AG09309 (cell line): Measurements from ENCODE around the gene VWC2.

Experiments
- DNase-seq: peaks from one replicate; pipeline ENCODE4 v3.0.0-alpha.2; 2010; ENCODE audit warnings: low read depth
- H3K4me3 ChIP-seq: 2 replicates; pipeline ENCODE4 v1.5.1; 2011; ENCODE audit warnings: mild to moderate bottlenecking, low read depth, low read length, moderate library complexity; ENCODE audit not compliant: control insufficient read depth
- TF ChIP-seq, protein P1 (sequence below): IDR thresholded peaks from 2 replicates; pipeline ENCODE4 v1.5.1; 2011; ENCODE audit warnings: mild to moderate bottlenecking, low read depth, low read length, inconsistent platforms; ENCODE audit not compliant: insufficient read depth, control insufficient read depth; ENCODE audit errors: missing control alignments

Gene VWC2

DNA sequence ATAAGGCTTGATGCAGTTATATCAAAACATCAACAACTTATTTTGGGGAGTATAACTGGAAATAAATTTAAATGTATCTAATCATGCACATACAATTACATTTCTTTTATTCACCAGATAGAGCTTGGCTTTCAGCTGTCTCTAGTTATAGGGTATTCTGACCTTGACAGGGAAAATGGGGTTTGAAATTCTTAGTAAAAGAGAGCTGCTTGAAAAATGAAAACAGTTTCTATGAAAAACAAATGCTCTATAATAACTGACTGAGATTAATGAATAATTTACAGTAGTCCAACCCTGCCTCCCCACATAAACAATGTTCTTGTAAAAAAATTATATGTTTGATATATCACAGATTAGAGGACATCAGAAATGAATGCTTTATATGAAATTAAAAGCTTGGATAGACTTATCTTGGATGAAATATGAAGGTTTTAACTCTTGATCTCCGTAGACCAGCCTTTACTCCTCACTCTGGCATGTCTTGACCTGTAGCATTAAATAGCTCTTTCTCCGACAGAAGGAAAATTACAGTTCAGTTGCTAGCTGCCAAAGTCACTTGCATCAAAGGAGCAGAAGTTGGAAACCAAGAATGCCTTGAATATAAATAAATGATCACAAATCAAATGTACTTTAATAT, 32.1 kb downstream of the VWC2 start:
- TF ChIP-seq, protein P1, sequence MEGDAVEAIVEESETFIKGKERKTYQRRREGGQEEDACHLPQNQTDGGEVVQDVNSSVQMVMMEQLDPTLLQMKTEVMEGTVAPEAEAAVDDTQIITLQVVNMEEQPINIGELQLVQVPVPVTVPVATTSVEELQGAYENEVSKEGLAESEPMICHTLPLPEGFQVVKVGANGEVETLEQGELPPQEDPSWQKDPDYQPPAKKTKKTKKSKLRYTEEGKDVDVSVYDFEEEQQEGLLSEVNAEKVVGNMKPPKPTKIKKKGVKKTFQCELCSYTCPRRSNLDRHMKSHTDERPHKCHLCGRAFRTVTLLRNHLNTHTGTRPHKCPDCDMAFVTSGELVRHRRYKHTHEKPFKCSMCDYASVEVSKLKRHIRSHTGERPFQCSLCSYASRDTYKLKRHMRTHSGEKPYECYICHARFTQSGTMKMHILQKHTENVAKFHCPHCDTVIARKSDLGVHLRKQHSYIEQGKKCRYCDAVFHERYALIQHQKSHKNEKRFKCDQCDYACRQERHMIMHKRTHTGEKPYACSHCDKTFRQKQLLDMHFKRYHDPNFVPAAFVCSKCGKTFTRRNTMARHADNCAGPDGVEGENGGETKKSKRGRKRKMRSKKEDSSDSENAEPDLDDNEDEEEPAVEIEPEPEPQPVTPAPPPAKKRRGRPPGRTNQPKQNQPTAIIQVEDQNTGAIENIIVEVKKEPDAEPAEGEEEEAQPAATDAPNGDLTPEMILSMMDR, result no peak
- DNase-seq, result no peak
- no peak overlapping the region for H3K4me3 ChIP-seq

DNA sequence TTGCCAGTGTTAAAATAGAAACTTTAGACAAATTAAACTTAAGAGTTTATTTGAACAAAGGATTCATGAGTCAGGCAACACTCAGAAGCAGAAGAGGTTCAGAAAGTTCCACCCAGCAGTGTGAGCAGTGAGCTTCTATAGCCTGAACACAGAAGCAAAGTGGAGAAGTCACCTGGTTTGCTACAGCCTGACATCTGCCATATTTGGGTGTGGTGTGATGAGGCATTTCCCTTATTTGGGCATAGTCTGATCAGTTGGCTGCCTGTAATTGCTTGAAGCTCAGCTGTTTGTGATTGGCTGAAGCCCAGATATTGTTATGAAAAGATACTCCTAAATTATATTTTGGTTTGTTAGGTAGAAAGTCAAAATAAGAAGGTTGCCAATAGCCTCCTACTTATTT, 39.1 kb downstream of the VWC2 start:
- no peak for DNase-seq
- H3K4me3 ChIP-seq, result no peak overlapping the region
- TF ChIP-seq, protein P1, result no peak

DNA sequence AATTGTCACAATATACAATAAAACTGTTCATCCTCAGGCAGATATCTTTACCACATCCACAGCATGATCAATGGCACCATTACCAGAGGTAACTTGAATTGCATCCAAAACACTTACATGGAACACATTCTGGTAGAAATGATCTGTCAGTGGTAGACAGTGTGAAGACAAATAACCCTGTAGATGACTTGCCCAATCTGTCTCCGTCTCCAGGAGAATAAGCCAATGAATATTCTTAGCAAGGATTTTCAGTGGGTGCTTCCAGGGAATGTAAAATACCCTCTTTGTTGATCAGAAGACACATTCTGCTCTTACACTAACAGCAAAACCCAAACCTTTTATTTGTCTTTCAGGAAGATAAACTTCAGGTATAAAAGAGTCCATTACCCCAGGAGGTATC, 43.8 kb downstream of the VWC2 start:
- TF ChIP-seq, protein P1, result no peak
- DNase-seq, result no peak
- no peak overlapping the region for H3K4me3 ChIP-seq

DNA sequence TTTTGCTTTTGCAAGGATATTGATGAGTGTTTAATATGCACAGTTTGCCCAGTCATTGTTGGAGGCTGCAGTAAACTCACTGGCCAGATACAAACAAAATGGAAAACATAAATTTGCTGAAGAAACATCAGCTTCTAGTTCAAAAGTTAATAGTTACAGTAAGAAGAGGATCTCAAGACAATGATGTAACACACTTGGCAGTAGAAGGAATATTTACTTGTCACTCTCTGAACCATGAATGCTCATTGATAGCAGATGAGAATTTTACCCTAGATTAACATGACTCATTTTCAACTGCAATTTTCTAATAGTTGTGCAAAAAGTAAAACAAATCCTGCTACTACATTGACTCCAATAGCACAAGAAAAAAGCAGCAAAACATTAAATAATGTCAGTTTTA, 47.7 kb downstream of the VWC2 start:
- TF ChIP-seq, protein P1, result no peak
- no peak for DNase-seq
- H3K4me3 ChIP-seq, result no peak overlapping the region

DNA sequence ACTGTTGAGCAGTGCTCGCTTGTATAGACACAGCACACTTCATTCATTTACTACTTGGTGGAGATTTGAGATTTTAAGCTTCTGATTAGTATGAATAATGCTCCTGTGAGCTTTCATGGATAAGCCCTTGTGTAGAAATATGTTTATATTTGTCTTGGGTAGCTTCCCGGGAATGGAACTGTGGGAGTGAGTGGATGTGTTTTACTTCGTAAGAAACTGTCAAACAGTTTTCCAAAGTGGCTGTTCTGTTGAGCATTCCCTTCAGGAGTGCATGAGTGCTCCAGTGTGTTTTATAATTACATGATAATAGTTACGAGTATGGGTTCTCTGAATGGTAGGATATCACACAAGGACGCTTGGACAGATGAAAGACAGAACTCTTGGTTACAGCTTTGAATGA, 49.4 kb downstream of the VWC2 start:
- H3K4me3 ChIP-seq, result no peak overlapping the region
- no peak for DNase-seq
- TF ChIP-seq, protein P1, result no peak

DNA sequence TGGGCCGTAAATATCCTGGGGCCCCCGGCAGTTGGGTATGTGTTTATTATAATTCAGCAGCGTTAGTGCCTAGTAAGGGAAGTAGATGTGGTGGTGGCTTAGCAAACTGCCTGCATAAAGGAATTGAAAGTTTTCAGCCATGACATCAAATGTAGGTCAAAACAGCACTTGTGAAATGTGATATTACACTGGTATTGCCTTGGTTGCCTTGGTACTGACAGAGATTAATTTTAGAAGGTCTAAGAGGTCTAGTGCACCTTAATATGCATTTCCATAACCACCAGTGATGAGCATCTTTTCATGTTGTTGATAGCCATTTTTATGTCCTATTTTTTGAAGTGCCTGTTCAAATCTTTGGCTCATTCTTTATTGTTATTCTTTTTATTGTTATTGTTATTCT, 50.1 kb downstream of the VWC2 start:
- H3K4me3 ChIP-seq, result no peak overlapping the region
- TF ChIP-seq, protein P1, result no peak
- no peak for DNase-seq
